H1 (cell line): ENCODE data around the gene VWF. TPM values are rescaled to one million over a fixed set of nuclear protein-coding genes. Genes with fewer than 3 reads are reported as not detected.

Experiments used
- CTCF ChIA-PET: fragments of 300-600 bp; sonication (Branson Sonifier 250); formaldehyde crosslinking; loops from one replicate; lab custom pipeline; 2021; ENCODE audit not compliant: partially characterized antibody; lab: Charles Lee
- POLR2A ChIA-PET: fragments of 300-600 bp; sonication (Branson Sonifier 250); formaldehyde crosslinking; loops from one replicate; lab custom pipeline; 2021; ENCODE audit warnings: inconsistent platforms; ENCODE audit not compliant: partially characterized antibody; lab: Charles Lee
- DNase-seq, 2 experiments: peaks; one replicate each; pipeline versions ENCODE4 v3.0.0 to v3.0.0-alpha.2; 2010 to 2022; ENCODE audit warnings: low spot score in 2 of 2, low read depth in 1 of 2, mixed read lengths in 1 of 2
- FAIRE-seq: peaks from 2 replicates; lab custom pipeline; 2011; peaks lifted over from hg19 to GRCh38; lab: Jason Lieb, UNC
- H2AFZ ChIP-seq: 2 replicates; pipeline ENCODE4 v1.8.1; 2012; ENCODE audit warnings: low read length, inconsistent platforms
- H2AK5ac ChIP-seq: 2 replicates; pipeline ENCODE4 v1.6.1; 2013; ENCODE audit warnings: low read depth, low read length
- H2BK120ac ChIP-seq: replicated peaks from 2 replicates; pipeline ENCODE3; 2013; ENCODE audit warnings: low read depth, low read length, inconsistent platforms
- H2BK12ac ChIP-seq: 2 replicates; pipeline ENCODE4 v1.6.1; 2013; ENCODE audit warnings: low read depth, low read length
- H2BK15ac ChIP-seq: 2 replicates; pipeline ENCODE4 v1.6.1; 2013; ENCODE audit warnings: low read length
- H2BK20ac ChIP-seq: 2 replicates; pipeline ENCODE4 v1.6.1; 2013; ENCODE audit warnings: low read length
- H2BK5ac ChIP-seq: 2 replicates; pipeline ENCODE4 v1.6.1; 2013; ENCODE audit warnings: low read depth, low read length
- H3K14ac ChIP-seq: 2 replicates; pipeline ENCODE4 v1.6.1; 2013; ENCODE audit warnings: inconsistent platforms; ENCODE audit not compliant: insufficient read length
- H3K18ac ChIP-seq: 2 replicates; pipeline ENCODE4 v1.6.1; 2013; ENCODE audit warnings: low read length; ENCODE audit errors: extremely low read depth
- H3K23ac ChIP-seq: 2 replicates; pipeline ENCODE4 v1.6.1; 2013; ENCODE audit warnings: inconsistent platforms; ENCODE audit not compliant: insufficient read length
- H3K23me2 ChIP-seq: 2 replicates; pipeline ENCODE4 v1.6.1; 2013; ENCODE audit warnings: low read depth, low read length
- H3K27ac ChIP-seq: 2 replicates; pipeline ENCODE4 v1.6.1; 2011; ENCODE audit warnings: low read depth, low read length, inconsistent platforms
- H3K27me3 ChIP-seq, 4 experiments: replicated peaks in 1 of 4; 1 replicate in 1 of 4; 2 replicates in 3 of 4; pipeline versions ENCODE4 v1.6.1 to v1.8.1; 2011 to 2013; ENCODE audit warnings: low read length in 3 of 4, mild to moderate bottlenecking in 3 of 4, inconsistent platforms in 2 of 4, mixed read lengths in 2 of 4, moderate library complexity in 1 of 4; ENCODE audit not compliant: control insufficient read depth in 3 of 4, insufficient read depth in 3 of 4; ENCODE audit errors: extremely low read depth in 1 of 4
- H3K36me3 ChIP-seq, 4 experiments: 2 replicates each; pipeline versions ENCODE4 v1.6.1 to v1.8.1; 2011 to 2013; ENCODE audit warnings: mild to moderate bottlenecking in 4 of 4, low read length in 3 of 4, moderate library complexity in 2 of 4, control low read depth in 1 of 4, inconsistent platforms in 1 of 4; ENCODE audit not compliant: insufficient read depth in 4 of 4, control insufficient read depth in 2 of 4
- H3K4ac ChIP-seq: replicated peaks from 2 replicates; pipeline ENCODE3; 2013; ENCODE audit warnings: low read length, low read depth, mixed read lengths, inconsistent platforms; ENCODE audit not compliant: insufficient read length
- H3K4me1 ChIP-seq, 4 experiments: replicated peaks in 1 of 4; 1 replicate in 1 of 4; 2 replicates in 3 of 4; pipeline versions ENCODE4 v1.6.1 to v1.8.1; 2011 to 2013; ENCODE audit warnings: low read length in 3 of 4, inconsistent platforms in 2 of 4, mixed read lengths in 1 of 4; ENCODE audit not compliant: insufficient read depth in 4 of 4, control insufficient read depth in 3 of 4
- H3K4me2 ChIP-seq, 2 experiments: 2 replicates each; pipeline versions ENCODE4 v1.6.1 to v1.8.1; 2011 to 2013; ENCODE audit warnings: low read depth in 2 of 2, low read length in 2 of 2, control low read depth in 1 of 2, inconsistent platforms in 1 of 2, mild to moderate bottlenecking in 1 of 2; ENCODE audit not compliant: insufficient read depth in 1 of 2
- H3K4me3 ChIP-seq, 4 experiments: fragments of 200-600, 300-600 bp in 1 of 4; sonication (generic), shearing (Covaris generic), sonication (Bioruptor Twin) in 1 of 4; 2 replicates each; pipeline versions ENCODE4 v1.5.1 to v1.8.1; 2011 to 2016; ENCODE audit warnings: low read length in 4 of 4, low read depth in 3 of 4, control low read depth in 2 of 4, inconsistent platforms in 2 of 4, mild to moderate bottlenecking in 2 of 4, mixed read lengths in 1 of 4, moderate library complexity in 1 of 4; ENCODE audit not compliant: insufficient read depth in 2 of 4; ENCODE audit errors: extremely low read depth in 1 of 4
- H3K56ac ChIP-seq: replicated peaks from 2 replicates; pipeline ENCODE3; 2013; ENCODE audit warnings: low read depth, mild to moderate bottlenecking, mixed read lengths, low read length, inconsistent platforms; ENCODE audit not compliant: insufficient read length
- H3K79me1 ChIP-seq: 2 replicates; pipeline ENCODE4 v1.6.1; 2013; ENCODE audit warnings: low read depth, low read length, control low read depth
- H3K79me2 ChIP-seq, 2 experiments: 2 replicates each; pipeline versions ENCODE4 v1.6.1 to v1.8.1; 2012 to 2013; ENCODE audit warnings: low read length in 2 of 2, mild to moderate bottlenecking in 2 of 2, inconsistent platforms in 1 of 2; ENCODE audit not compliant: insufficient read depth in 2 of 2, control insufficient read depth in 1 of 2
- H3K9ac ChIP-seq, 4 experiments: replicated peaks in 1 of 4; 1 replicate in 1 of 4; 2 replicates in 3 of 4; pipeline versions ENCODE4 v1.6.1 to v1.8.1; 2011 to 2013; ENCODE audit warnings: low read depth in 3 of 4, low read length in 3 of 4, control low read depth in 2 of 4, mild to moderate bottlenecking in 2 of 4, moderate library complexity in 2 of 4, inconsistent platforms in 1 of 4; ENCODE audit errors: extremely low read depth in 1 of 4
- H3K9me3 ChIP-seq, 2 experiments: 2 replicates each; pipeline versions ENCODE4 v1.6.1 to v1.8.1; 2012 to 2013; ENCODE audit warnings: mild to moderate bottlenecking in 2 of 2, moderate library complexity in 2 of 2, control low read depth in 1 of 2, inconsistent platforms in 1 of 2, low read depth in 1 of 2, low read length in 1 of 2, mixed read lengths in 1 of 2; ENCODE audit not compliant: insufficient read depth in 2 of 2
- H4K20me1 ChIP-seq, 2 experiments: replicated peaks in 1 of 2; 2 replicates each; pipeline versions ENCODE3 to v1.8.1; 2011 to 2013; ENCODE audit warnings: inconsistent platforms in 2 of 2, low read length in 2 of 2, mild to moderate bottlenecking in 1 of 2; ENCODE audit not compliant: insufficient read depth in 2 of 2, control insufficient read depth in 1 of 2
- H4K5ac ChIP-seq: 2 replicates; pipeline ENCODE4 v1.6.1; 2013; ENCODE audit warnings: low read length, low read depth, mixed read lengths, inconsistent platforms; ENCODE audit not compliant: insufficient read length
- H4K8ac ChIP-seq: 2 replicates; pipeline ENCODE4 v1.8.0; 2013; ENCODE audit warnings: mild to moderate bottlenecking, moderate library complexity, low read length, inconsistent platforms; ENCODE audit not compliant: insufficient read depth; ENCODE audit errors: extremely low read depth
- H4K91ac ChIP-seq: replicated peaks from 2 replicates; pipeline ENCODE3; 2013; ENCODE audit warnings: low read length, mixed read lengths, inconsistent platforms; ENCODE audit not compliant: insufficient read length
- ATF2 ChIP-seq: IDR thresholded peaks from 2 replicates; pipeline ENCODE4 v1.6.1; 2012; ENCODE audit warnings: low read length, inconsistent platforms
- CBX5 ChIP-seq: fragments of 300-800, 300-1000 bp; sonication (generic); IDR thresholded peaks from 2 replicates; pipeline ENCODE4 v1.7.1; 2016; ENCODE audit warnings: antibody characterized with exemption, low read length, low read depth
- RXRA ChIP-seq: IDR thresholded peaks from 2 replicates; pipeline ENCODE4 v1.6.1; 2011; ENCODE audit warnings: low read depth, mild to moderate bottlenecking, low read length, moderate library complexity; ENCODE audit not compliant: insufficient read depth
- ZNF274 ChIP-seq: IDR thresholded peaks from 2 replicates; pipeline ENCODE4 v1.7.0; 2012; ENCODE audit warnings: low read length, borderline replicate concordance; ENCODE audit errors: extremely low read depth
- WGBS, 2 experiments: shearing (Covaris generic) in 1 of 2; methylation state at CpG; one replicate each; pipeline versions ENCODE4 v1.1.6 to v1.1.7; 2013 to 2015; ENCODE audit warnings: low lambda C conversion rate in 2 of 2, mixed read lengths in 2 of 2, inconsistent platforms in 1 of 2, low coverage in 1 of 2, missing lambda C conversion rate in 1 of 2; ENCODE audit not compliant: insufficient replicate concordance in 2 of 2, insufficient coverage in 1 of 2, insufficient read length in 1 of 2; ENCODE audit errors: extremely low coverage in 1 of 2, missing lambda C conversion rate in 1 of 2; 5-methylcytosine and 5-hydroxymethylcytosine counted together
- polyA plus RNA-seq, 7 experiments: library from polyadenylated mRNA; depleted of rRNA in 3 of 7; stranded (reverse) in 5 of 7; unstranded in 2 of 7; fragments of >200 nt in 5 of 7; fragments of 200-250 nt in 2 of 7; gene quantifications; 1 replicate in 5 of 7; 2 replicates in 1 of 7; 4 replicates in 1 of 7; pipeline versions ENCODE4 v1.2.1 to v1.2.3, GENCODE V29; 2011 to 2013; ENCODE audit warnings: missing spikeins in 2 of 7, mixed read lengths in 2 of 7
- total RNA-seq: library from RNA; stranded (reverse); fragmentation: NEBNext Ultra II Directional; extraction: Animal tissue kit (Norgen Biotek cat#: 25700); gene quantifications from 2 replicates; pipeline ENCODE4 v1.2.1, GENCODE V29; 2021

VWF gene
- total and polyA plus RNA-seq, 2 of the 8 experiments (the other 6 are each of a cell fraction or from before 2014, with no cell fraction given) = 0.39 to 0.60 TPM

GRCh38 chr12:5921966-5922899 lies 202.2 kb downstream of the VWF start:
- no peak overlapping the region for H3K4me2 ChIP-seq
- POLR2A ChIA-PET = no interaction called here
- WGBS, 2 experiments = 79% methylated on average over 13 of the region's 15 CpGs; no CpG with 5 or more reads in 1 of the 2 experiments

More at GRCh38 chr12:5921966-5922899, 202.2 kb downstream of the VWF start:
- Histone ChIP-seq H2BK20ac (no peak overlapping the region), H3K23ac (no peak overlapping the region), H2BK12ac (no peak overlapping the region), H3K4me3 (no peak overlapping the region), H3K9ac (no peak overlapping the region), H3K4me1 (no peaks in the 10 kb centered on the region), H3K9me3 (no peaks in the 10 kb centered on the region), H4K20me1 (no peaks in the 10 kb centered on the region), H2BK15ac (no peak overlapping the region; the same call in 1 of the 2 replicates), H3K18ac (no peak overlapping the region), H3K23me2 (peaks cover 4% of the 10 kb centered on the region; the same call in 1 of the 2 replicates), H3K14ac (no peak overlapping the region), H4K5ac (no peak overlapping the region), H2BK5ac (no peak overlapping the region), H3K56ac (no peak overlapping the region), H2BK120ac (no peak overlapping the region), H2AFZ (no peak overlapping the region), H4K91ac (no peak overlapping the region), H4K8ac (no peak overlapping the region), H3K27me3 (no peaks in the 10 kb centered on the region), H3K36me3 (no peaks in the 10 kb centered on the region), H3K27ac (no peak overlapping the region), H3K79me2 (no peaks in the 10 kb centered on the region), H3K4ac (no peak overlapping the region), H2AK5ac (no peak overlapping the region), H3K79me1 (no peaks in the 10 kb centered on the region)
- DNase-seq = no peak
- no peak for FAIRE-seq
- TF ChIP-seq ZNF274 (no peak), RXRA (no peak), ATF2 (no peak), CBX5 (no peak)
- CTCF ChIA-PET = interaction anchor here (0.6 to 1.6 kb wide), 3 partner anchors 8 to 116 kb away, joined by 3 to 6 read pairs (median 3); no protein-coding TSS in a partner anchor
